Gastrocnemius medialis (tissue), 4 donors: ENCODE data around the gene C2CD4D.

ENCODE experiments used
- POLR2A ChIP-seq, 2 donors: fragments of 450-650 bp; IDR thresholded peaks; one replicate each; pipeline ENCODE4 v1.6.1; 2017; ENCODE audit warnings: antibody characterized with exemption in 2 of 2, mild to moderate bottlenecking in 2 of 2, moderate library complexity in 2 of 2
- TF ChIP-seq, protein P1 (sequence below), 5 experiments: fragments of 450-650 bp in 3 of 5; fragments of 200-600 bp in 2 of 5; sonication (generic) in 2 of 5; IDR thresholded peaks in 4 of 5; conservative IDR thresholded peaks in 1 of 5; 1 replicate in 4 of 5; 2 replicates in 1 of 5; pipeline ENCODE4 v1.5.1; 2016 to 2019; ENCODE audit warnings: antibody characterized with exemption in 5 of 5, mild to moderate bottlenecking in 3 of 5, moderate library complexity in 3 of 5

DNA sequence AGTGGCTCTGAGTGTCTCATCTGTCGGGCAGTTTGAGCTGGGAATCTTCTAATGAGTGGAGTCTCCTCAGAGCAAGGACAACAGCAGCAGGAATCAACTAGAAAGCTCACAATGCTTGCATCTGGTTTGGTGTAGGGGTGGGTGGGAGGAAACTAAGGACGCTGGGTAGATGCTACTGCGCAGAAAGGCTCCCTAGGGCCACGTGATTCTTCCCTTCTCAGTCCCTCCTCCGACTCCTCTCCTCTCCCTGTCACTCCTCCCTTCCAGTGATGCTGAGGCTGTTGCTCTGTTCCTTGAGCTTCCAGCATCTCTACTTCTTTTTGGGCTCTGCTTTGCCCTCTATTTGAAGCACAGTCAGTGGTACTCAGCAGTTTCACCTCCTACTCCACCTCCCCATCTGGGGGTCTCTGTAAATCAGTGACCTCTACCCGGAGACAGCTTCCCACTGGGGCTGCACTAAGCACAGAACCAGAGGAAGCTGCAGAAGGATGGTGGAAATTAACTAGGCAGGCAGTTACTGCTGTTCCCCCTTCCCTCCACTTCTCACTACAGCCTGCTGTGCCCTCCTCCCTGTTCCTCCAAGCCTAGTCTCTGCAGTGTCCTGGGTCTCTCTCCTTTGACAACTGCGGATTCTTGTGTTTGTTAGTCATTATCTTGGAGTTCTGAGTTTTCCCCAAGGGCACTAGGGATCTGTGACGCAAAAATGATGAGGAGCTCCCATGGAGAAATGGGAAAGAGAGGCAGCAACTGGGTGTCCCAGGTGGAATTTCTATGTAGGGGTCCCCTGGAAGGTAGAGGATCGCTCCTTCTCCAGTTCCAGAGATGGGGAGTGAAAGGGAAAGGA, 40.2 kb downstream of the C2CD4D start:
- TF ChIP-seq, protein P1, sequence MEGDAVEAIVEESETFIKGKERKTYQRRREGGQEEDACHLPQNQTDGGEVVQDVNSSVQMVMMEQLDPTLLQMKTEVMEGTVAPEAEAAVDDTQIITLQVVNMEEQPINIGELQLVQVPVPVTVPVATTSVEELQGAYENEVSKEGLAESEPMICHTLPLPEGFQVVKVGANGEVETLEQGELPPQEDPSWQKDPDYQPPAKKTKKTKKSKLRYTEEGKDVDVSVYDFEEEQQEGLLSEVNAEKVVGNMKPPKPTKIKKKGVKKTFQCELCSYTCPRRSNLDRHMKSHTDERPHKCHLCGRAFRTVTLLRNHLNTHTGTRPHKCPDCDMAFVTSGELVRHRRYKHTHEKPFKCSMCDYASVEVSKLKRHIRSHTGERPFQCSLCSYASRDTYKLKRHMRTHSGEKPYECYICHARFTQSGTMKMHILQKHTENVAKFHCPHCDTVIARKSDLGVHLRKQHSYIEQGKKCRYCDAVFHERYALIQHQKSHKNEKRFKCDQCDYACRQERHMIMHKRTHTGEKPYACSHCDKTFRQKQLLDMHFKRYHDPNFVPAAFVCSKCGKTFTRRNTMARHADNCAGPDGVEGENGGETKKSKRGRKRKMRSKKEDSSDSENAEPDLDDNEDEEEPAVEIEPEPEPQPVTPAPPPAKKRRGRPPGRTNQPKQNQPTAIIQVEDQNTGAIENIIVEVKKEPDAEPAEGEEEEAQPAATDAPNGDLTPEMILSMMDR (IDR thresholded peaks at IDR 0.05 in 4 of 5, conservative IDR thresholded peaks at IDR 0.05 in 1 of 5): no peak
- TF ChIP-seq POLR2A (IDR thresholded peaks at IDR 0.05): no peak
